NCI-H187 (cell line): ENCODE measurements around the gene PTPN4.
"Not testable (repeated sequence)": the region's sequence is repeated elsewhere in the genome, so short reads cannot be mapped to it uniquely, and the experiment has no call there.

Experiments
- DNase-seq, 2 experiments: peaks; one replicate each; lab custom pipeline; 2025; lab: John Stamatoyannopoulos, UW

The PTPN4 gene

DNA sequence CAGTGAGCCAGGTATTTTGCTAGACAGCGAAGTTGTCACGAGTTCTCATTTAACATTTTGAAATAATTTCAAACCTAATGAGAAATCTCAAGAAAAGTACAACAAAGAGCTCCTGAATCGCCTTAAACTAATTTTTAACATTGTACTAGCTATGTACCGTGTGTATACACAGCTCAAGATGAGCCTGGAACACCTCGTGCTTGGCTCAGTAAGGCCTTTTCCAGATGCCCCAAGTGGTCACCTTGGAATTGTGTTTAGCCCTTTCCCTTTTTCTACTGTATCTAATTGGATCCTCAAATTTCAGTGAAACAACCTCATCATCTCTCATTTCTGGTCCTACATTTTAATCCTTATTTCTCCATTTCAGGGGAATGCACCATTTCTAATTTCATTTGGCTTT is 7.2 kb downstream of the PTPN4 start:
- DNase-seq, result no peak

- DNase-seq, result no peak
These were observed 9.0 kb downstream of the PTPN4 start for GRCh38 chr2:119768742-119769141.

GRCh38 chr2:119769645-119770044 is 9.9 kb downstream of the PTPN4 start:
- no peak for DNase-seq

DNA sequence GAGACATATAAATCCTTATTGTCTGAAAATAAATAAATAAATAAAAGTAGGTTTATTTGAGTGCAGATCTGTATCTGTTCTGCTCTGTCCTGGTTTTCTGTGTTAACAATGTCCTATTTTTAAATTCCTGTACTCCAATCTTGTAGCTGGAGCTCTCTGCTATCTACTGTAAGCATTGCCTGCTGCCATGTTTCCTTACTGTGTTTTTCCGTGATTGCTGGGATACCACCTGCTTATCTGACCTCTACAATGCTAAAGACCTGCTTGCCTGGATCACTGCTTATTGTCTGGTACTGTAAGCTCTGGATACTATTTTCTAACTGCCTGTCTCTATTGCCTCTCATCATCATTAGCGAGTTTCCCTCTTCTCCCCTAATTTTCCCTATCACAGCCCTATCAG is 11.6 kb downstream of the PTPN4 start:
- DNase-seq, result no peak

- DNase-seq, result no peak
These were observed 12.4 kb downstream of the PTPN4 start for GRCh38 chr2:119772128-119772527.

DNA sequence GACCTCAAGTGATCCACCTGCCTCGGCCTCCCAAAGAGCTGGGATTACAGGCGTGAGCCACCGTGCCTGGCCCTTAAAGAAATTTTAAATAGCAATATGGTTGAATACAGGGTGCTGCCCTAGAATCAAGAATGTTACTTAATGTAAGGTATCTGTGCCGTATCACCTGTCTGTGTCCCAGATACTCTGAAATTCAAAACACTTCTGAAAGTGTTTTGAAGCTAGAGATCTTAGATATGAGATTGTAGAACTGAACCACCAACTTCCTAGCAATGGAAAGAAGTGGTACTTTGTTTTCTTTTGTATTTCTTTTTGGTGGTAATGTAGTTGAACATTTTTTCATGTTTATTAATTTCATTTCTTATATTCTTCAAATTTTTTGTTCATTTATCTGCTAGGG is 13.0 kb downstream of the PTPN4 start:
- DNase-seq, result no peak

DNA sequence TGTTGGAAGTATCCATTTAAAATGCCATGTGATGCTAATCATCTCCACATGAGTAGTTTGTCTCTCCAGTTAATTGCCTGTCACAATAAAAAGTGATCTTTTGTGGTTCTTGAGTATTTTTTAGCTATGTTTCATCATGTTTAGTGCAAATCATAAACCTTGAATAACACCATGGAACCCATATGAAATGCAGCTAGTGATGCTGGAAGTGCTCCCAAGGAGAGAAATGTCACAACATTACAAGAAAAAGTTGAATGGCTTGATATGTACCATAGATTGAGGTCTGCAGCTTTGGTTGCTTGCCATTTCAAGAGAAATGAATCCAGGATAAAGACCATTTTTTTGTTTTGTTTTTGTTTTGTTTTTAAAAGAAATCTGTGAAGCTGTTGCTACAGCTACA is 14.3 kb downstream of the PTPN4 start:
- no peak for DNase-seq

- DNase-seq, result no peak
These were observed 15.4 kb downstream of the PTPN4 start for GRCh38 chr2:119775102-119775501.

DNA sequence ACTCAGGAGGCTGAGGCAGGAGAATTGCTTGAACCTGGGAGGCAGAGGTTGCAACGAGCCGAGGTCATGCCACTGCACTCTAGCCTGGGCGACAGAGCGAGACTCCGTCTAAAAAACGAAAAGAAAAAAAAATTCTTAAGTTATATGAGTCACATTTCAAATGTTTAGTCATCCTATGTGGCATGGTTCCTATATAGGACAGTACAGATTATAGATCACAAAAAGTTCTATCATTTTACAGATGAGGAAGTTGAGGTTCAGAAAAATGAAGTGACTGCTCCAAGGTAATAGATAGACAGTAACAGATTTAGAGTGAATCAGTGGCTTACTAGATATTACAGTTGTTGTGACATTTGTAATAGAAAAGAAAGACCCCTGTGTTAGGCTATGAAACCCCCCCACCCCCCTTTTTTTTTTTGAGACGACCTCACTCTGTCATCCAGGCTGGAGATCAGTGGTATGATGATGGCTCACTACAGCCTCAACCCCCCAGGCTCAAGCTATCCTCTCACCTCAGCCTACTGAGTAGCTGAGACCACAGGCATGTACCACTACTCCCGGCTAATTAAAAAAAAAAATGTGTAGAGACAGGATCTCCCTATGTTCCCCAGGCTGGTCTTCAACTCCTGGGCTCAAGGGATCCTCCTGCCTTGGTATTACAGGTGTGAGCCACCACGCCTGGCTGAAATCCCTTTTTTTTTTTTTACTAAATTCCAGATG is 22.7 kb downstream of the PTPN4 start:
- no peak for DNase-seq

GRCh38 chr2:119784876-119785275 is 25.2 kb downstream of the PTPN4 start:
- no peak for DNase-seq

GRCh38 chr2:119786295-119786694 is 26.6 kb downstream of the PTPN4 start:
- DNase-seq, result no peak

DNA sequence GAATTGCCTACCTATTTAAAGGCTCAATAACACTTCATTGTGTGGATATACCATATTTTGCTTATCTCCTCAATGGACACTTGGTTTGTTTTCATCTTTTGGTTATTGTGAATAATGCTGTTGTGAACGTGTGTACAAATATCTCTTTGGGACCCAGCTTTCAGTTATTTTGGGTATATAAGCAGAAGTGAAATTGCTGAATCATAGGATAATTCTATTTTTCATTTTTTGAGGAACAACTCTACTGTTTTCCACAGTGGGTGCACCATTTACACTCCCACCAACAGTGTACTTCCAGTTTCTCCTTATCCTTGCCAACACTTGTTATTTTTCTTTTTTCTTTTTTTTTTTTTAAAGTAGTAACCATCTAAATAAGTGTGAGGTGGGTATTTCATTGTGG is 29.0 kb downstream of the PTPN4 start:
- no peak for DNase-seq

DNA sequence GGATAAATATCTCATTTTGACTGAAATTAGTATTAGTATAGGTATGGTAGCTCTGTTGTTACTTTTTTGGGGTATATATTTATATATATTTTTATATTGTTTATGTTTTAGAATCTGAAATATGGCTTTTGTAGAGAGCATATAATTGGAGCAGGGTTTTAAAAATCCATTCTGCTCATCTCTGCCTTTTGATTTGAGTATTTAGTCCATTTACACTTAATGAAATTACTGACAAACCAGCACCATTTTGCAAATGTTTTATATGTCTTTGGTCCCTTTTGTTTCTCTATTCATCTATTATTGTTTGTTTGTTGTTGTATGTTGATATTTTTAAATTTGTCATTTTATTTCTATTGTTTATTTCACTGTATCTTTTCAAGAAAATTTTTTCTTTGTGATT is 30.7 kb downstream of the PTPN4 start:
- DNase-seq, result no peak

DNA sequence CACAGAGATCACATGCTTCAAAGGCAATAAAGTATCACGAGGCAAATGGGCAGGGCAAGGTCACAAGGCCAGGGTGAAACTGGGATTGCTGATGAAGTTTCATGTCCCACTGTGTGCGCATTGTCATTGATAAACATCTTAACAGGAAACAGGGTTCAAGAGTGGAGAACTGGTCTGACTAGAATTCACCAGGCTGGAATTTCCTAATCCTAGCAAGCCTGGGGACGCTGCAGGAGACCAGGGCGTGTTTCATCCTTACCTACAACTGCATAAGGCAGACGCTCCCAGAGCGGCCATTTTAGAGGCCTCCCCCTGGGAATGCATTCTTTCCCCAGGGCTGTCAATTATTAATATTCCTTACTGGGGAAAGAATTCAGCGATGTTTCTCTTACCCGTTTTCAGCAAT is 33.2 kb downstream of the PTPN4 start:
- DNase-seq, result no peak

GRCh38 chr2:119794237-119794636 is 34.5 kb downstream of the PTPN4 start:
- no peak for DNase-seq

GRCh38 chr2:119795309-119796303 is 35.9 kb downstream of the PTPN4 start:
- DNase-seq, result no peak

- DNase-seq, result no peak
These were observed 40.7 kb downstream of the PTPN4 start for GRCh38 chr2:119800376-119800902.

GRCh38 chr2:119801040-119801439 is 41.3 kb downstream of the PTPN4 start:
- DNase-seq, result no peak

DNA sequence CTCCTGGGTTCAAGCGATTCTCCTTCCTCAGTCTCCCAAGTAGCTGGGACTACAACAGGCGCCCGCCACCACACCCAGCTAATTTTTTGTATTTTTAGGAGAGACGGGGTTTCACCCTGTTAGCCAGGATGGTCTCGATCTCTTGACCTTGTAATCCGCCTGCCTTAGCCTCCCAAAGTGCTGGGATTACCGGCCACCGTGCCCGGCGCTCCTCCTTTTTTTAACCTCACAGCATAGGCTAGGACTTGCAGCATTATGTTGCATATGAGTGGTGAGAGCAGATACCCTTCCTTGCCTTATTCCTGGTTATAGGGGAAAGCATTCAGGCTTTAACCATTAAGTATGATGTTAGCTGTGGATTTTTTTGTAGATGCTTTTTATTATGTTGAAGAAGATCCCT is 42.3 kb downstream of the PTPN4 start:
- DNase-seq, result not testable (repeated sequence)

GRCh38 chr2:119803101-119803500 is 43.4 kb downstream of the PTPN4 start:
- no peak for DNase-seq

DNA sequence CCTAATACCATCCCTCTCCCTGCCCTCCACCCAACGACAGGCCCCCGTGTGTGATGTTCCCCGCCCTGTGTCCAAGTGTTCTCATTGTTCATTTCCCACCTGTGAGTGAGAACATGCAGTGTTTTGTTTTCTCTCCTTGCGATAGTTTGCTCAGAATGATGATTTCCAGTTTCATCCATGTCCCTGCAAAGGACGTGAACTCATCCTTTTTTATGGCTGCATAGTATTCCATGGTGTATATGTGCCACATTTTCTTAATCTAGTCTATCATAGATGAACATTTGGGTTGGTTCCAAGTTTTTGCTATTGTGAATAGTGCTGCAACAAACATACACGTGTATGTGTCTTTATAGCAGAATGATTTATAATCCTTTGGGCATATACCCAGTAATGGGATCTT is 44.7 kb downstream of the PTPN4 start:
- not testable (repeated sequence) for DNase-seq

DNA sequence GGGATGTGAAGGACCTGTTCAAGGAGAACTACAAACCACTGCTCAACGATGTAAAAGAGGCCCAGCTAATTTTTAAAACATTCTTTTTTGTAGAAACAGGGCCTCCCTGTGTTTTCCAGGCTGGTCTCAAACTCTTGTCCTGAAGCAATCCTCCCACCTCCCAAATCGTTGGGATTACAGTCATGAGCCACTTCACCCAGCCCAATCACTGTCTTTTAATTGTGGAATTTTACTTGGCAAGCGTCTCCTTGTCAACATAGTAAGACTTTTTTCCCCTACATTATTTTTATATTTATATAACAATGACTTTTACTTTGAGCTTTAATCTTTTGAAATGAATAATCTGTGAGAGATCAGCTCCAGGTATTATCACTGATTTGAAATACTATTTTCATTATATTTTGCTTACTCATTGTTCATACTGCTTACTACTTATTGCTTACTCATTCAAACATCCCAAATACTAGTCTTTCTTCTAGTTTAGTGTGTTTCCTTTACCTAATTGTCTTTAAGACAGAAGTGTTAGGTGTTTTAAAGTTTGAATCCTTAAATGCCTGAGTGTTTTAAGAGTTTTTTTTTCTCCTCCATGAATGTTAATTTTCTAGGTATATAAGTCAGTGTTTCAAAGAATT is 48.9 kb downstream of the PTPN4 start:
- no peak for DNase-seq
